C4-2B (cell line): Measurements from ENCODE around the gene SPTA1.

Experiments
- CTCF ChIP-seq: fragments of 450-650 bp; conservative IDR thresholded peaks from 2 replicates; pipeline ENCODE4 v1.5.1; 2017; ENCODE audit warnings: mild to moderate bottlenecking
- ZFX ChIP-seq: fragments of 450-650 bp; IDR thresholded peaks from 2 replicates; pipeline ENCODE4 v1.6.1; 2017

GRCh38 chr1:158563853-158564252, 122.7 kb downstream of the SPTA1 start:
- no peak for TF ChIP-seq CTCF
- TF ChIP-seq ZFX, result no peak
